Superior temporal gyrus (tissue), 1 donor: Measurements from ENCODE around the gene CD2.

ENCODE experiments used
- DNase-seq: peaks from one replicate; pipeline ENCODE4 v3.0.0-alpha.2; 2016; ENCODE audit errors: extremely low spot score

The CD2 gene

DNA sequence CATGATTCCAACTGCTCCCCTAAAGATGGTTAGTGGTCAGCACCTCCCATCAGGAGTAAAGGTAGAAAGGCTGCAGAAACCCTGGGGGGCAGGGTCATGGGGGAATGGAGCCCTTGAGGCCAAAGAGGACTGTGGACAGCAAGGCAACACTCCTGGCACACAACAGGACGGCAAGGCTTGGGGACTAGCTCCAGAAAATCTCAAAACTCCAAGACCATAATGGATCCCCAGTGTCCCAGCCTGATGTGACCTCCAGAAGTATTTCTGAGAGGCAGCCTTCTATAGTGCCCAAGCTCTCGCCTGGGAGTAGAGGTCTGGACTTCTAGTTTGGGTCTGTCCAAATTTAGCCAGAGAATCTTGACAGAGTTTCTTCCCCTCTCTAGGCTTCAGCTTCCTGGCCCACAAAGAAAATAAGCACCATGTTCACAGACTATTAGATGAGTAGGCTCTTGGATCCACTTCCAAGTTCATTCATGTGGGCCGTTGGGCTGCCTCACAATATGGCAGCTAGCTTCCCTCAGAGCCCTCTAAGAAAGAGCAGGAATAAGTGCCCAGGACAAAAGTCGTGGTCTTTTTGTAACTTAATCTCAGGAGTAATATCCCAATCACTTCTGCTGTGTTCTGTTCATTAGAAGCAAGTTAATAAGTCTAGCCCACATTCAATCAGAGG, 6.9 kb downstream of the CD2 start:
- DNase-seq = no peak

DNA sequence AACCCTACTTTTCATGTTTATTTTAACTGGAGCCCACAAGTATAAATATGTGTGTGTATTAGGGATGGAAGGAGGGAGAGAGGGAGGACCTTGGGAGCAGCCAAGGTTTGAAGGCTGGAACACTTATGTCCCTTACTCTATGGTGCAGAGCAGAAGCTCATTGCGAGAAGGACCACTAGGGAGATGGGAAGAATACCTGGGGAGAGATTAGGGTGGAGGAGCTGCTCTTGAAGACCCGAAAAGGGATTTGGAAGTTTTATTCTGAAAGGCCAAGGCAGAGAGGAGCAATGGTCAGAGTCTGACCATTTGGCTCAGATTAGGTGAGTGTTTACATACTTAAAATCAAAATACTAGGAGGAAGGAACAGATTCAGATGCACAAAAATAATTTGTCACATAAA, 8.1 kb downstream of the CD2 start:
- no peak for DNase-seq

DNA sequence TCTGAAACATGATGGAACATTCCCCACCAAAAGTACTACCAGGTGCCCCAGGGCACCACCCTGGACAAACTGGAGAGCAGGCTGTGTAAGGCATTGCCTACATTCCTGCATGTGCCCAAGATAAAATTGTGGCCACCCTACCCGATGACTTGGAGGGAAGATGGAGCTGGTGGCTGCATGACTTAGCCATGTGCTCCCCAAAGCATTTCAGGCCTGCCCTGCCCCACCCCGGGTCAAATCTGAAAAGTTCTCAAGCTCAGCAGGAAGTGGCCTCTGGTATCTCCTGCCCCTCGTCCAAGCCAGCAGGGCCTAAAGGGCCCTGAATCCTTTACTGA, 8.5 kb downstream of the CD2 start:
- no peak for DNase-seq

DNA sequence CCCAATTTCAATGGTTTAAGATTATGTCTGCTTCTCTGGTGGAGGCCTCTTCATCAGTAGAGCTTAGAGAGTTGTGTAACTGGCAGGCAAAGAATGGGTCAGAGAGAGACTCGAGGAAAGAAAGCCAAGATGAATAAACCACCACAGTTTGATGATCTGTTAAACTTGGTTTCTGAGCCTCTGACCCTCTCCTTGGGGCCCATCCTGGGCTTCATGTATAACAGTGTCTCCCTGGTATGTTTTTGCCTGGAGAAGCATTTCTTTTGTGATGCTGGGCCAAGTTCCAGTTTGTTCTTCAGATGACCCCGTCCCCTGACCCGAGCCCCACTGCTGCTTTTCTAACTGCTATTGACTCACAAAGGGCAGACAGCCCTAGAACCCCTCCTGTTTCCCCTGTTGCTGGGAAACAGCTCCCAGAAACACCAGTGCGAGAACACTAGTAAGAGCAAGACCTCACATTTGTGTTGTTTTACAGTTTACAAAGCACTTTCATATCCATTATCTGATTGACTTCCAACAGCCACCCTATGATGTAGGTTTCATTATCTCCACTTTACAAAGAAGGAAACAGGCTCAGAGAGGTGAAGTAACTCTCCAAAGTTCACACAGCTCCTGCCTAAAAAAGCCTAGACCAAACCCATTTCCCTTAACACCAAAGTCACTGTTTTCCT, 9.0 kb downstream of the CD2 start:
- no peak for DNase-seq

DNA sequence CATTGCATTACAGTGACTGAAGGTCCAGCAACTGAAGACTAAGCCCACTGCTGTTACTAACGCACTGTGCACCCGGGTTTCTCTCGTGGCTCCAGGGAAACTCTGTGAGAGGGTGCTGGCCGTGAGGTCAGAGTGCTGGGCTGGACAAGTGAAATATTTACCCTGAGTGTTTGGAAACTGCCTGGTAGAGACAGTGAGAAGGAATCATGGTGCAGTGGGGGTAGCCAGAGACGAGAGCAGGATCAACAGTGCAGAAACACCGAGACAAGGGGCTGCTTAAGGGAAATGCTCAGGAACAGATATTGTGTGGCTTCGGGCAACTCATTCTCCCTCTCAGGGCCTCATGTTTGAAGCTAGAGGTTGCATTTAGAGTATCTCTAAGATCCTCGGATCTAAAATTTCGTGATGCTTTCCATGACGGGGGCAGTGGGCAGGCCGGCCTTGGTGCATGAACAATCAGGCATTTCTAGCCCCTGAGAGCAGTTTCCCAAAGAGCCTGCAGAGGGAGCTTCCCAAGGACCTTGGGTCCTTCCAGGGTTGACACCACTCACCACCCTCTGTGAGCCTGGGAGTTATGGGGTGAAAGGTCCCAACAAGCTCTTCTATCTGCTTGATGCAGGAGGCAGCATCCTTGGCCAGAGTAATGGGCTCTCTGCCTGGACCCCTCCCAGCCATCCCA, 9.7 kb downstream of the CD2 start:
- DNase-seq = no peak

DNA sequence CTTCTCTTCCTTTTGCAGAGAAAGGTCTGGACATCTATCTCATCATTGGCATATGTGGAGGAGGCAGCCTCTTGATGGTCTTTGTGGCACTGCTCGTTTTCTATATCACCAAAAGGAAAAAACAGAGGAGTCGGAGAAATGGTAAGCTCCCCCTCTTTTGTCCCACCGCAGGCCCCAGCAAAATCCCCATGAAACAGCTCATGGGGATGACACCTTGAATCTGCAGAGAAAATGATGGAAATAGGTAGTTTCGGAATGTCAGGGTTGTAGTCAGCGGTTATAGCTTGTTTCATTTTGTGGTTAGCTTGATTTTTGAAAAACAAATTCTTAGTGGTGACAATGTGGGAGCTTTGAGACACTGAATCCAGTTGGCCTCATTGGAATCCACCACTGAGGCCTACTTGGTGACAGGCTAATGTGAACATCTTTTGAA, 10.3 kb downstream of the CD2 start:
- DNase-seq = no peak

DNA sequence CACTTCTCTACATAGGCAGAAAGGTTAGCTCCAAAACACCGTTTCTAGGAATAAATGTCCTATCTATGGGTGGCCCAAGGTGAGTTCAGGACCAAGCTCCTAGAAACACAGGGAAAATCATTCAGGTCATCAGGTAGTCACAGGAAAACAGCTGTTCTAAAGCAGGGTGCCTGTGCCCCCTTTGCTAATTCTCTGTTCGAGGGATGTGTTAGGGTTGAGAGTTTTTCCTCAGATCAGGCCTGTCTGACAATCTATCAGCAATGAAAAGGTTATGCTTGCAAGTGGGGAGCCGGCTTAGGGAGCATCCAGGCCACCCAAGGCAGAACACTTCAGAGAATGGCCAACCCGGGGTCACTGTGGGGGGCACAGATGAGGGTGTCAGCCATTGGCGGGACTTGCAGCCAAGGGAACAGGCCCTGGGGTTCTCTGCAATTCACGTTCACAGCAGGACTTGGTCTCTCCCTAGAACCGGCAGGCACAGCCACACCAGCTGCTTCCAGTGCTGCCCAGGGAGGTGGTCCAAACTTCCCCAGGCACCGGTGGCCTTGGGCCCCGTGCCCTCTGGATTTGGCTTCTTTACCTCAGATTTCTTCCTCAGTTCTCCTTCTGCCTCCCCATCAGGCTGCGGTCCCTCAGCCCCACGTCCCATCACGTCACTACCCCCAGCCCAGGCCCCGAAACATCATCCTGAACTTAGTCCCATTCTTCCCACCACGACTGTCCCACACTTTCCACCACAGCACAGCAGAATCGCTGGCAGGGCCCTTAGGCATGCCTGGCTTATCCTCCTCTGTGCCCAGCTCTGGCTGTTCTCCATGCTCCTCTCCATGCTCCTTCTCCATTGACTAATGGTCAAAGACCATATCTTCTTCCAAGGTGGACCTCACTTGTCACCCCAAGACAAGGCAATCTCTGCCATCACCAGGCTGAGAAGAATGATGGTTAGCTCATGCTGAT, 11.0 kb downstream of the CD2 start:
- no peak for DNase-seq

DNA sequence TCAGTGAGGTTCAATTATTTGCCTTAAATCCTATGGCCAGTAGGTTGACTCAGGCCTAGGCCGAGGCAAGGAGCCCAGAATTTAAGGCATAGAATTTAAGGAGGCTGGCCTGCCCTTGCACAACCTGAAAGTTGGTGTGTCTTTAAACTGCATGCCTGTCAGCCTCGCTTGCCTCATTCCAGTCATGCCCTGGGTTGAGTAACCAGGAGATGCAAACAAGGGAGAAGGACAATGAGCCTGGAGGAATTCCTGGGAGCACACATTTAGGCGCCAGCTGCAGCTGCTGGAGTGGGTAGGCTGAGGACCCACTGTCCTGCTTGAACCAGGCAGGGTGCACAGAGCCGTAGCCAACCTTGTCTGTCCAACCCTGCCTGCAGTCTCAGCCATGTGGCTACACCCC, 11.7 kb downstream of the CD2 start:
- DNase-seq = no peak

DNA sequence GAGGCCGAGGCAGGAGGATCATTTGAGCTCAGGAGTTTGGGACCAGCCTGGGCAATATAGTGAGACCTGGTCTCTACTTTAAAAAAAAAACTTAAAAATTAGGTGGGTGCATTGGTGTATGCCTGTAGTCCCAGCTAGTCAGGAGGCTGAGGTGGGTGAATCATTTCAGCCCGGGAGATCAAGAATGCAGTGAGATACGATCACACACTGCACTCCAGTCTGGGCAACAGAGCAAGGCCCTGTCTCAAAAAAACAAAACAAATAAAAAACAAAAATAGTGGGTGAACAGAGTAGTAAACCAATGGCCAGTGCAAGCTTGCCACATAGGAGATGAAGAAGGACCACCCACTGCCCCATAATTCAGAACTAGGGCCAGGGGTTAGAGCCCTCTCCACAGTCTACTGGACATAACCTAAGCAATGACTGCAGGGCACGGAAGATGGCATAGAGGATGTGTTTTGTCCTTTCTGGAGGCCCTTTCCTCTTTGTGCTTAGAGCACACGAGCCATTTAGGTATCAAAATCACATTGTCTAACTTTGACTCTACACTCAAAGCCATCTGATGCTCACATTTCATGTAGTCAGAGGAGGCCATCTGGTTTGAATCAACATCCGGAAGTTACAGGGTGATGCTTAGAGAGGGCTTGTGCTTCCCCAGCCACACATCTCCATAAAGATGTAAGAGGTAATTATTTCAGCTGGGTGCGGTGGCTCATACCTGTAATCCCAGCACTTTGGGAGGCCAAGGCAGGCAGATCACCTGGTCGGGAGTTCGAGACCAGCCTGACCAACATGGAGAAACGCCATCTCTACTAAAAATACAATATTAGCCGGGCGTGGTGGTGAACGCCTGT, 12.6 kb downstream of the CD2 start:
- no peak for DNase-seq

DNA sequence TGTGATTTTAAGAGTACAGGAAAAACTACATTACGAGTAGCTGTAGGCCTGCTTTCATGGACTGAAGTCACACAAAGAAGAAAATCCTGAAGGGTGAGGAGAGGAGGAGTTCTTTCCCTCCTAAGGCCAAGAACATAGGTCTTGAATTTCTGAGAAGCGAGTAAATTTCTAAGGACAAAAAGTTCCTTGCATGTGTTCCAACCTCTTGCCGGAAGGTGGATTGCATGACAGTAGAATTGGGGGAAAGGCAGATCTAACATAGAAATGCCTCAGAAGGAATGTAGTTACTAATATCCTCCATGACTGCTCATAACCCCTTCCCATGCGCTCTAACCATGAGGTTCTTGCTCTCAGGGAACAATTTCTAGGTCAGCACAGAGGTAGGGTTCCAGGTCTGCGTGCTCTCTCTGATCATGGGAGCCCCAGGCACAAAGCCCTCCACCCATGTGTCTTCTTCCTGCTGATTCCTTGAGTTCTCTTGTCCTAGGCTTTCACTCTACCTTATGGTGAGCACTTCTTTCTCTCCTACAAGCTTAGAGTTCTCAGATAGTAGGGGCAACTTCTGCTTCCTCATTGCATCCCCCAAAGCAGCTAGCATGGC, 13.7 kb downstream of the CD2 start:
- no peak for DNase-seq

DNA sequence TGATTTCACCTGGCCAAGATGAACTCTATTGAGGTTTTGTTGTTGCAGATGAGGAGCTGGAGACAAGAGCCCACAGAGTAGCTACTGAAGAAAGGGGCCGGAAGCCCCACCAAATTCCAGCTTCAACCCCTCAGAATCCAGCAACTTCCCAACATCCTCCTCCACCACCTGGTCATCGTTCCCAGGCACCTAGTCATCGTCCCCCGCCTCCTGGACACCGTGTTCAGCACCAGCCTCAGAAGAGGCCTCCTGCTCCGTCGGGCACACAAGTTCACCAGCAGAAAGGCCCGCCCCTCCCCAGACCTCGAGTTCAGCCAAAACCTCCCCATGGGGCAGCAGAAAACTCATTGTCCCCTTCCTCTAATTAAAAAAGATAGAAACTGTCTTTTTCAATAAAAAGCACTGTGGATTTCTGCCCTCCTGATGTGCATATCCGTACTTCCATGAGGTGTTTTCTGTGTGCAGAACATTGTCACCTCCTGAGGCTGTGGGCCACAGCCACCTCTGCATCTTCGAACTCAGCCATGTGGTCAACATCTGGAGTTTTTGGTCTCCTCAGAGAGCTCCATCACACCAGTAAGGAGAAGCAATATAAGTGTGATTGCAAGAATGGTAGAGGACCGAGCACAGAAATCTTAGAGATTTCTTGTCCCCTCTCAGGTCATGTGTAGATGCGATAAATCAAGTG, 14.3 kb downstream of the CD2 start:
- DNase-seq = no peak

DNA sequence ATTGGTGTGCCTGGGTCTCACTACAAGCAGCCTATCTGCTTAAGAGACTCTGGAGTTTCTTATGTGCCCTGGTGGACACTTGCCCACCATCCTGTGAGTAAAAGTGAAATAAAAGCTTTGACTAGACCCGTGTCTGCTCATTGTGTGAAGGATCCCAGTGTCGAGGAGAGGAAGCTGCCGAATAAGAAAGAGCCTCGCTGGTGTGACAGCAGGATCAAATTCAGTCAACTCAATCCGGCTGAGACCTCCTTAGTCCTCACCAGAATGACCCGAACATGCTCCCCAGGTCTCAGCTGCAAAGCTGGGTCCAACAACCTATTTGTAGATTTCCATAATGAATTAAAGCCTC, 14.8 kb downstream of the CD2 start:
- no peak for DNase-seq

DNA sequence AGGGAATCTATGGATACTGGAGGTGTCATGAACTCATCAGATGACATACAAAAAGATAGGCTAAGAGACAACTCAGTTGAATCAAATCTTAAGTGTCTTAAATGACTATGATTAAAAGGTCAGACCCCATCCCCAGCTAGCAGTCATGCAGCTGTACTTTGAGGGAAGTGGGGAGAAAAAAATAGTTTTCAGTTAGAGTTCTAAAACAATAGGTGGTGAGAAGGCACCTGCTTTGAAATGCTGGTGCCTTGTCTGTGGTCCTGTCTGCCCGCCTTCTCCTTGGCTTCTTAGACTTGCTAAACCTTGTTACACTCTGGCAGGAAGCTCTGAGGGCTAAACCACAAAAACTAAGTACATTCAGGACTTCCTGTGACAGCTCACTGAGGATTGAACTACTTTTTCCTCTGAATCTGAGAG, 15.3 kb downstream of the CD2 start:
- DNase-seq = no peak

DNA sequence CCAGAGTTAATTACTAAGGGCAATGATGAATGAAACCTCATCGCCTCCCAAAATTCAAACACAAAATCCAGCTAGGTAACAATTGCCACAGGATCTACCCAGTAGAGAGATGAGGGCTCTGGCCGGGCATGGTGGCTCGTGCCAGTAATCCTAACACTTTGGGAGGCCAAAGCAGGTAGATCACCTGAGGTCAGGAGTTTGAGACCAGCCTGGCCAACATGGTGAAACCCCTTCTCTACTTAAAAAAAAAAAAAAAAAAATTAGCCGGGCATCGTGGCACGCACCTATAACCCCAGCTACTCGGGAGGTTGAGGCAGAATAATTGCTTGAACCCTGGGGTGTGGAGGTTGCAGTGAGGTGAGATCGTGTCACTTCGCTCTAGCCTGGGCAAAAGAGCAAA, 15.8 kb downstream of the CD2 start:
- no peak for DNase-seq

DNA sequence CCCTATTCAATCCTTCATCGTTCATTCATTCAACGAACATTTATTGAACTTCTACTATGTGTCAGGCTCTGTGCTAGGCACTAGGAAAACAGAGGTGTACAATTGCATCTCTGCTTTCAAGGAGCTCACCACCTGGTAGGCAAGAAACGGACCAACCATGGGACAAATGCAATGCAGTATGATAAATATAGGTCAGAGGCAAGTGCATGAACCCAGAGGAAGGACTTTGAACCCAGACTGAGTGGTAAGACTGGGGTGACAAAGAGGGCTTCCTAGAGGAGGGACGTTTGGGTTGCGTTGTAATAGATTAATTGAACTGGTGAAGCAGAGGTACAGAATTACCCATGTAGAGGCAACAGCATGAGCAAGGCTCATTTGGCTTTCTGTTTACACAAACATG, 16.4 kb downstream of the CD2 start:
- DNase-seq = no peak

DNA sequence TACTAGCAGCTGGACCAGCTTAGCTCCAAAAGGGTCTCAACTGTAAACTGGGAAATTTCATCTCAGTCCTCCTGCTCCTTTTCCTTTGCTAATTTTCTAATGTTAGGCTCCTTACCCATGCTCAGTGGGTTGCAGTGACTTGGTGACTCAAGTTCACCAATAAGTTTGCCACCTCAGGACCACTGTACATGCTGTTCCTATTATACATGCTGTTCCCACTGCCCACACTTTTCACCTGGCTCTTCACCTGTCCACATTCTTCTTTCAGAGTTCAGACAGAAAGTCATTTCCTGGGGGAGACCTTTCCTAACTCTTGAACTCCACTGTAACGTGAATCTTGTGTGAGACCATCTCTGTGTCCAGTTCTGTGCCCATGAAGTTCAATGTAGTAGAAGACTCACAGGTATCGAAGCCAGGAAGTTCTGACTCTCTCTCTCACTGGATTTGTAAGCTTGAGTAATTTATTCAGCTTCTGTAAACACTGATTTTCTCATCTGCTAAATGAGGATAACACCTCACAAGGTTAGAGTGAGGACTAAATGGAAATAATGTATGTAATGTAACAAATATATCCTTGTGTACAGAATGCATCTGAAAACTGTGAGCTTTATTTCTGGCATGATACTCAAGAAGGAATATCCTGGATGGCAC, 17.9 kb downstream of the CD2 start:
- no peak for DNase-seq

DNA sequence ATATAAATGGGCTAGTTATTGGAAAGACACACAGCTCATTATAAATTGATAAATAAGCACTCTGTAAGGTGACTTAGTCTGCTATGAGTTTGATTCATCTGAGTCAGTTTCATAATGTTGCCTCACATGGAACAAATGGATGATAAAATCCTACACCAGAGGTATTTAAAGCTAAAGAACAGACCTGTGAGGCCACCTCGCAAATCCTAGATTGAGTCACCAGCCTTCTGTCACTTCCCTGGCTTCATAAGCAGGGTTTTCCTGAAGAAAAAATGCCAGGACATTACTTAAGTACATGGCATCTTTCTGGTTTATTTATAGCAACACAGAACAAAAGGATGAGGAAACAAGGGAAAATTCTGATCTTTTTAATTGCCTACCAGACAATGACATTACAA, 18.4 kb downstream of the CD2 start:
- DNase-seq = peak; percentile 66

DNA sequence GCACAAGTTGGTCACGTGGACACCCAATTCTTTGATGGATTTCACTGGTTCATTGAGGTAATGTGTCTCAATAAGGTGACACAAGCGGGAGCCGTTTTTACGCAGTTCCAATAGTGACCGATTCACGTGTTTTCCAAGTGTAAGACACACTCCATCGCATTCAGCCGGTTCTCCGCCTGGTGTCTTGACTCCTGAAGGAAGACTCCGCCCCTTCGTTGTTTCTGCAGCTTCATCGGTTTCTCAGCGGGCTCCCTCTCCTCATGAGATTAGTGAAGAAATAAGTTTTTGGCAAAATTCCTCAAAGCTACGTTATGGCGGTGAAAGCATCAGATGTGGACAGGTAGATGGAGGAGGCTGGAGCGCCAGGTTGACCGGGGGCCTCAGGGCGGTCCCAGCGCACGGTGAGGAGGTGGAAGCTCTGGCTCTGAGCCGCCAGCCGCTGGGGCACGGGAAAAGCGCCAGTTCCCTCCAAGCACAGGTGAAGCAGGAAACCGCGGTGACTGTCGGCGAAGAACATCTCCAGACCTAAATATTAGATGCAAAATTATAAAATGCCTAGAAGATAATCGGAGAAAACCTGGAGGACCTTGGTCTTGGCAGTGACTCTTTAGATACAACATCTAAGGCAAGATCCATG, 21.0 kb downstream of the CD2 start:
- no peak for DNase-seq
